MM.1S (cell line): Measurements from ENCODE around the gene PGA5.

ENCODE experiments used
- DNase-seq: peaks from one replicate; pipeline ENCODE4 v3.0.0-alpha.2; 2015
- H2AFZ ChIP-seq: fragments of 300-600 bp; sonication (generic); 2 replicates; pipeline ENCODE4 v1.6.0; 2016; ENCODE audit warnings: antibody characterized with exemption, low read length
- H3F3A ChIP-seq: fragments of 300-600 bp; sonication (generic); 2 replicates; pipeline ENCODE4 v1.6.1; 2016; ENCODE audit warnings: mild to moderate bottlenecking, antibody characterized with exemption, low read length, moderate library complexity, mixed read lengths; ENCODE audit not compliant: insufficient read depth
- H3K27ac ChIP-seq: fragments of 300-600 bp; sonication (generic); 2 replicates; pipeline ENCODE4 v1.5.1; 2016; ENCODE audit warnings: mild to moderate bottlenecking, low read length
- H3K27me3 ChIP-seq: fragments of 300-600 bp; sonication (generic); replicated peaks from 2 replicates; pipeline ENCODE4 v1.6.0; 2016; ENCODE audit warnings: low read length; ENCODE audit not compliant: insufficient read depth
- H3K36me3 ChIP-seq: fragments of 300-600 bp; sonication (generic); replicated peaks from 2 replicates; pipeline ENCODE4 v1.6.1; 2016; ENCODE audit warnings: mild to moderate bottlenecking, low read length, mixed read lengths; ENCODE audit not compliant: insufficient read depth
- H3K4me1 ChIP-seq: fragments of 300-600 bp; sonication (generic); 2 replicates; pipeline ENCODE4 v1.6.1; 2016; ENCODE audit warnings: low read length, mixed read lengths
- H3K4me2 ChIP-seq: fragments of 300-600 bp; sonication (generic); 2 replicates; pipeline ENCODE4 v1.6.0; 2016; ENCODE audit warnings: low read depth, low read length
- H3K4me3 ChIP-seq: fragments of 300-600 bp; sonication (generic); 2 replicates; pipeline ENCODE4 v1.5.1; 2016; ENCODE audit warnings: low read length, mixed read lengths
- H3K79me2 ChIP-seq: fragments of 300-600 bp; sonication (generic); 2 replicates; pipeline ENCODE4 v1.6.1; 2016; ENCODE audit warnings: mixed run types, low read length, mixed read lengths
- H3K9ac ChIP-seq: fragments of 300-600 bp; sonication (generic); 2 replicates; pipeline ENCODE4 v1.6.1; 2016; ENCODE audit warnings: low read length, mixed read lengths
- H3K9me2 ChIP-seq: fragments of 300-600 bp; sonication (generic); replicated peaks from 2 replicates; pipeline ENCODE4 v1.6.1; 2016; ENCODE audit warnings: mild to moderate bottlenecking, low read length, mixed read lengths; ENCODE audit not compliant: insufficient read depth
- H3K9me3 ChIP-seq: fragments of 300-600 bp; sonication (generic); replicated peaks from 2 replicates; pipeline ENCODE4 v1.6.1; 2016; ENCODE audit warnings: mild to moderate bottlenecking, low read length, mixed read lengths; ENCODE audit not compliant: insufficient read depth
- H4K20me1 ChIP-seq: fragments of 300-600 bp; sonication (generic); 2 replicates; pipeline ENCODE4 v1.6.1; 2016; ENCODE audit warnings: mild to moderate bottlenecking, low read length, moderate library complexity, mixed read lengths; ENCODE audit not compliant: insufficient read depth
- EZH2 ChIP-seq: fragments of 300-600 bp; sonication (generic); optimal IDR thresholded peaks from 2 replicates; pipeline ENCODE3; 2017; ENCODE audit warnings: low read depth, mild to moderate bottlenecking, antibody characterized with exemption, low read length, mixed read lengths
- EZH2phosphoT487 ChIP-seq: fragments of 300-600 bp; sonication (generic); IDR thresholded peaks from 2 replicates; pipeline ENCODE4 v1.6.1; 2018; ENCODE audit warnings: antibody characterized with exemption, low read length
- TF ChIP-seq, protein P1 (sequence below): fragments of 300-600 bp; sonication (generic); IDR thresholded peaks from 2 replicates; pipeline ENCODE4 v1.5.1; 2016; ENCODE audit warnings: antibody characterized with exemption, low read length, mixed read lengths

PGA5 gene

DNA sequence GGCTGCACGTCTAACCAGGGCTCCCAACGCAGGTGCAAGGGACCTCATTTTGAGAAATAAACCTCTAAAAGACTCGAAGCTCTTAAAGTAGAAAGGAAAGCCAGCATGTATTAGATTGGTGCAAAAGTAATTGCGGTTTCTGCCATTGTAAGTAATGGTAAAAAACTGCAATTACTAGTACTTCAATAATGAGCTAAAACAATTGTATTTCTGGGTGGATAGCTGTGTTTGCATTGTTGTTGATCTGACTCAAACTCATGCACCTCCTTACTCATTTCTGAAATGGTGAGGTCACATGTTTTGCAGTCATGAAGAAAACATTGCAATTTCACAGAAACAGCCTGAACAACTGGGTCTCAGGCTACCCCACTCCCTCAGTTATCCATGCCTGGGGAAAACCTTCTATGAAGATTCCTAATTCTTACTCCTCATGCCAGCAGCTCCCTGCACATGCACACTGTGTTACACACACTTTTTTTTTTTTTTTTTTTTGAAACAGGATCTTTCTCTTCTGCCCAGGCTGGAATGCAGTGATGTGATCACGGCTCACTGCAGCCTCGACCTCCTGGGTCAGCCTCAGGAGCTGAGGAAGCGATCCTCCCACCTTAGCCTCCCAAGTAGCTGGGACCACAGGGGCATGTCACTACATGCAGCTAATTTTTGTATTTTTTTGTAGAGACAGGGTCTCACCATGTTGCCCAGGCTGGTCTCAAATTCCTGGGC lies 29.5 kb downstream of the PGA5 start:
- H3K4me1 ChIP-seq = no peaks in the 10 kb centered on the region
- no peak overlapping the region for H3K4me3 ChIP-seq
- no peak overlapping the region for H3K27ac ChIP-seq
- H3K4me2 ChIP-seq = no peak overlapping the region
- no peak overlapping the region for H2AFZ ChIP-seq
- 0 out of 2 replicates have a peak, but pooled peaks cover 6% of the 10 kb centered on the region for H3K27me3 ChIP-seq
- no peak for TF ChIP-seq EZH2
- TF ChIP-seq EZH2phosphoT487 = no peak
- TF ChIP-seq, protein P1, sequence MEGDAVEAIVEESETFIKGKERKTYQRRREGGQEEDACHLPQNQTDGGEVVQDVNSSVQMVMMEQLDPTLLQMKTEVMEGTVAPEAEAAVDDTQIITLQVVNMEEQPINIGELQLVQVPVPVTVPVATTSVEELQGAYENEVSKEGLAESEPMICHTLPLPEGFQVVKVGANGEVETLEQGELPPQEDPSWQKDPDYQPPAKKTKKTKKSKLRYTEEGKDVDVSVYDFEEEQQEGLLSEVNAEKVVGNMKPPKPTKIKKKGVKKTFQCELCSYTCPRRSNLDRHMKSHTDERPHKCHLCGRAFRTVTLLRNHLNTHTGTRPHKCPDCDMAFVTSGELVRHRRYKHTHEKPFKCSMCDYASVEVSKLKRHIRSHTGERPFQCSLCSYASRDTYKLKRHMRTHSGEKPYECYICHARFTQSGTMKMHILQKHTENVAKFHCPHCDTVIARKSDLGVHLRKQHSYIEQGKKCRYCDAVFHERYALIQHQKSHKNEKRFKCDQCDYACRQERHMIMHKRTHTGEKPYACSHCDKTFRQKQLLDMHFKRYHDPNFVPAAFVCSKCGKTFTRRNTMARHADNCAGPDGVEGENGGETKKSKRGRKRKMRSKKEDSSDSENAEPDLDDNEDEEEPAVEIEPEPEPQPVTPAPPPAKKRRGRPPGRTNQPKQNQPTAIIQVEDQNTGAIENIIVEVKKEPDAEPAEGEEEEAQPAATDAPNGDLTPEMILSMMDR = no peak
- H3K79me2 ChIP-seq = no peaks in the 10 kb centered on the region
- no peaks in the 10 kb centered on the region for H3K36me3 ChIP-seq
- H3K9me2 ChIP-seq = no peaks in the 10 kb centered on the region
- H4K20me1 ChIP-seq = no peaks in the 10 kb centered on the region
- no peaks in the 10 kb centered on the region for H3K9me3 ChIP-seq
- DNase-seq = no peak
- no peaks in the 10 kb centered on the region for H3F3A ChIP-seq
- no peak overlapping the region for H3K9ac ChIP-seq

GRCh38 chr11:61272731-61273130 lies 31.8 kb downstream of the PGA5 start:
- TF ChIP-seq, protein P1 = no peak
- TF ChIP-seq EZH2phosphoT487 = no peak
- no peak for TF ChIP-seq EZH2
- no peak for DNase-seq

DNA sequence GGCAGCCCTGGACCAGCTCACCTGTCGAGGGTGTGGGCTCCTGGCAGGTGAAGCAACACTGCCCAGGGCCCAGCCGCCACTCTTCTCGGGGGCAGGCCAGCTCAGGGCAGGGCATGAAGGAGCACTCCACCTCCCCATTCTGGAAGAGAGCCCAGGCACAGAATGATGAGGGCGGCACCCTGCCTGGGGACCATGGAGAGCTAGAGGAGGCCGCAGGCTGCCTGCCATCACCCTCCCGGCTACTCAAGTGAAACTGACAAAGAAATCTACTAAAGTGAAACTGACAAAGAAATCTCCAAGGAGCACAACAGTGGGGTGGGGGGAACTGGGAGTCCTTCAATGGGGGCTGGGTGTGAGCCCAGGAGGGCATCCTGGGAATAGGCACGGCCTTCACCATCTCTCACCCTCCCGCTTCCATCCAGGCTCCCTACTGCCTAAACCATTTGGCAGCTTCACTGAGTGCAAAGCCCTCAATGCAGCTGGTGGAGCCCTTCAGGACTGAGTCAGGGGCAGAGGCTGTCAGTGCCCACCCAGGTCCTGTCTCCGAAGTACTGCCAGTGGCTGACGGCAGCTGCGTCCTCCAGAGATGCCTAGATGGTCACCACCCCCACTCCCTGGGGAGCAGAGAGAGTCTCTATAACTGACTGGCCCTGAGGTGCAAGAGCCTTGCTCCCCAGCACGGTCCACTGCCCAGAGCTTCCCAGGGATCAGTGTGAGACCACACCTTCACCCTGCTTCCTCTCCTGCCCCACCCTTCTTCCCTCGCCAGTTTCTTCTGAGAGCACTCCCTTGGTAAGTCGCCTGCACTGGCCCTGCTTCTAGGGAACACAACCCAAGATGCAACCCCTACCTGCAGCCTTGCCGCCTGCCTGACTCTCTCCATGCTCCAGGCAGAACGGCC lies 32.5 kb downstream of the PGA5 start:
- H3K9me3 ChIP-seq = no peaks in the 10 kb centered on the region
- no peak overlapping the region for H3K4me3 ChIP-seq
- no peak overlapping the region for H3K4me2 ChIP-seq
- H3K4me1 ChIP-seq = peaks cover 2% of the 10 kb centered on the region; the same call in 1 of the 2 replicates
- no peak for DNase-seq
- no peak for TF ChIP-seq EZH2phosphoT487
- TF ChIP-seq, protein P1 = no peak
- TF ChIP-seq EZH2 = no peak
- H4K20me1 ChIP-seq = no peaks in the 10 kb centered on the region
- H2AFZ ChIP-seq = no peak overlapping the region
- H3F3A ChIP-seq = no peaks in the 10 kb centered on the region
- no peaks in the 10 kb centered on the region for H3K9me2 ChIP-seq
- H3K9ac ChIP-seq = no peak overlapping the region
- peaks cover 15% of the 10 kb centered on the region for H3K27me3 ChIP-seq
- H3K27ac ChIP-seq = no peak overlapping the region
- H3K36me3 ChIP-seq = no peaks in the 10 kb centered on the region
- H3K79me2 ChIP-seq = no peaks in the 10 kb centered on the region

More at GRCh38 chr11:61272731-61273130, 31.8 kb downstream of the PGA5 start:
- Histone ChIP-seq H2AFZ (no peak overlapping the region), H3K4me2 (no peak overlapping the region), H3K27ac (no peak overlapping the region), H3K79me2 (no peaks in the 10 kb centered on the region), H3K9me2 (no peaks in the 10 kb centered on the region), H3K9ac (no peak overlapping the region), H3K9me3 (no peaks in the 10 kb centered on the region), H3K36me3 (no peaks in the 10 kb centered on the region), H3K4me3 (no peak overlapping the region), H3K4me1 (no peaks in the 10 kb centered on the region), H3K27me3 (peaks cover 9% of the 10 kb centered on the region), H3F3A (no peaks in the 10 kb centered on the region), H4K20me1 (no peaks in the 10 kb centered on the region)
